Kidney (tissue), 14 donors: ENCODE data around the gene MICAL2. TPM values are rescaled to one million over a fixed set of nuclear protein-coding genes. Genes with fewer than 3 reads are reported as not detected.

Experiments
- DNase-seq, 5 donors: peaks; one replicate each; pipeline ENCODE4 v3.0.0-alpha.2; 2013 to 2020
- FAIRE-seq: peaks from 2 replicates; lab custom pipeline; 2012; peaks lifted over from hg19 to GRCh38; lab: Jason Lieb, UNC
- H3K27ac ChIP-seq, 2 donors: one replicate each; pipeline ENCODE4 v1.7.0; 2013; ENCODE audit warnings: low read depth in 2 of 2, low read length in 2 of 2, inconsistent platforms in 1 of 2
- H3K27me3 ChIP-seq: one replicate; pipeline ENCODE4 v1.7.1; 2013; ENCODE audit warnings: low read length, inconsistent platforms; ENCODE audit not compliant: control insufficient read depth, insufficient read depth
- H3K36me3 ChIP-seq, 3 donors: one replicate each; pipeline versions ENCODE4 v1.7.0 to v1.7.1; 2013; ENCODE audit warnings: low read length in 3 of 3, control low read depth in 1 of 3, inconsistent platforms in 1 of 3; ENCODE audit not compliant: insufficient read depth in 3 of 3, control insufficient read depth in 2 of 3
- H3K4me1 ChIP-seq, 3 donors: one replicate each; pipeline versions ENCODE4 v1.7.0 to v1.7.1; 2013; ENCODE audit warnings: low read length in 3 of 3, inconsistent platforms in 1 of 3, low read depth in 1 of 3; ENCODE audit not compliant: control insufficient read depth in 2 of 3, insufficient read depth in 2 of 3
- H3K4me3 ChIP-seq, 3 donors: one replicate each; pipeline versions ENCODE4 v1.7.0 to v1.8.1; 2013; ENCODE audit warnings: low read length in 3 of 3, control low read depth in 1 of 3, inconsistent platforms in 1 of 3
- H3K9ac ChIP-seq, 3 donors: one replicate each; pipeline versions ENCODE4 v1.7.0 to v1.7.1; 2013; ENCODE audit warnings: low read length in 3 of 3, control low read depth in 1 of 3, inconsistent platforms in 1 of 3
- H3K9me3 ChIP-seq, 3 donors: one replicate each; pipeline versions ENCODE4 v1.7.0 to v1.7.1; 2013; ENCODE audit warnings: low read length in 3 of 3, control low read depth in 1 of 3, inconsistent platforms in 1 of 3; ENCODE audit not compliant: control insufficient read depth in 2 of 3, insufficient read depth in 1 of 3
- CTCF ChIP-seq: IDR thresholded peaks from 3 replicates; pipeline ENCODE4 v1.5.1; 2012; ENCODE audit warnings: mild to moderate bottlenecking, moderate library complexity, borderline replicate concordance; ENCODE audit not compliant: insufficient read depth; ENCODE audit errors: extremely low read depth
- intact Hi-C: fragments of 100-400 bp; cut with DNase I; formaldehyde crosslinking; loops from one replicate; pipeline ENCODE4 v1.11.1; 2022
- polyA plus RNA-seq: library from polyadenylated mRNA; stranded (reverse); fragments of 350-450 nt; fragmentation: Illumina TruSeq; extraction: RNeasy Lipid Tissue Mini Kit (QIAGEN cat#74804); gene quantifications from one replicate; pipeline ENCODE4 v1.2.3, GENCODE V29; 2014; ENCODE audit warnings: low read depth, low replicate concordance; ENCODE audit not compliant: insufficient read depth
- total RNA-seq: library from RNA; stranded (reverse); fragmentation: NEBNext Ultra II Directional; extraction: Animal tissue kit (Norgen Biotek cat#: 25700); gene quantifications from one replicate; pipeline ENCODE4 v1.2.1, GENCODE V29; 2021
- donor health status: control.
- donor health status: control.
- donor health status: control.
- donor health status: control.
- donor health status: control.
- donor health status: DM: yes; HTN: yes; CAD: no.
- donor health status: Normal renal cell carcinoma (clear cell type).

MICAL2 gene
- total and polyA plus RNA-seq, 2 donors from 2014 or later = 7.8 to 64.5 TPM

- peaks cover 0 to 15% (median 4%) of the 10 kb centered on the region in 3 donors for H3K4me1 ChIP-seq
- no peak for TF ChIP-seq CTCF
- peak overlapping the region; percentile 25 to 44 for H3K27ac ChIP-seq
- H3K9me3 ChIP-seq = no peaks in the 10 kb centered on the region
- H3K4me3 ChIP-seq = no peak overlapping the region
- H3K36me3 ChIP-seq = peaks cover 0 to 4% (median 0%) of the 10 kb centered on the region in 3 donors
- peak in 3 of 5 donors; percentile 37 to 81 (median 54) for DNase-seq
- H3K27me3 ChIP-seq = no peaks in the 10 kb centered on the region
- intact Hi-C loops = no loop called here
- no peak overlapping the region for H3K9ac ChIP-seq
- FAIRE-seq = no peak
Observed at GRCh38 chr11:12160680-12161079, 50.3 kb downstream of the MICAL2 start.

GRCh38 chr11:12161137-12161536 is 50.7 kb downstream of the MICAL2 start:
- Histone ChIP-seq H3K4me1 (peaks cover 0 to 15% (median 4%) of the 10 kb centered on the region in 3 donors), H3K9ac (no peak overlapping the region), H3K9me3 (no peaks in the 10 kb centered on the region), H3K27me3 (no peaks in the 10 kb centered on the region), H3K36me3 (peaks cover 0 to 4% (median 0%) of the 10 kb centered on the region in 3 donors), H3K27ac (peak overlapping the region in 1 of 2 donors; percentile 40), H3K4me3 (no peak overlapping the region)
- no peak for FAIRE-seq
- no peak for TF ChIP-seq CTCF
- DNase-seq = no peak
- intact Hi-C loops = no loop called here

- TF ChIP-seq CTCF = no peak
- no peak overlapping the region for H3K9ac ChIP-seq
- intact Hi-C loops = no loop called here
- no peak overlapping the region for H3K4me3 ChIP-seq
- FAIRE-seq (no peak), DNase-seq (no peak)
- H3K27ac ChIP-seq = peak overlapping the region in 1 of 2 donors; percentile 40
- no peaks in the 10 kb centered on the region for H3K9me3 ChIP-seq
- peaks cover 0 to 4% (median 0%) of the 10 kb centered on the region in 3 donors for H3K36me3 ChIP-seq
- H3K27me3 ChIP-seq = no peaks in the 10 kb centered on the region
- H3K4me1 ChIP-seq = peaks cover 0 to 11% (median 4%) of the 10 kb centered on the region in 3 donors
Observed at GRCh38 chr11:12161603-12162350, 51.4 kb downstream of the MICAL2 start.
